ENCODE data around the gene TEFM. TPM values are rescaled to one million over a fixed set of nuclear protein-coding genes. Genes with fewer than 3 reads are reported as not detected.
A peak's percentile ranks its signal among the peaks of the same experiment; 100 is the strongest.

Gene TEFM
- total RNA-seq, 1 donor from 2014 or later, result 4.7 TPM

DNA sequence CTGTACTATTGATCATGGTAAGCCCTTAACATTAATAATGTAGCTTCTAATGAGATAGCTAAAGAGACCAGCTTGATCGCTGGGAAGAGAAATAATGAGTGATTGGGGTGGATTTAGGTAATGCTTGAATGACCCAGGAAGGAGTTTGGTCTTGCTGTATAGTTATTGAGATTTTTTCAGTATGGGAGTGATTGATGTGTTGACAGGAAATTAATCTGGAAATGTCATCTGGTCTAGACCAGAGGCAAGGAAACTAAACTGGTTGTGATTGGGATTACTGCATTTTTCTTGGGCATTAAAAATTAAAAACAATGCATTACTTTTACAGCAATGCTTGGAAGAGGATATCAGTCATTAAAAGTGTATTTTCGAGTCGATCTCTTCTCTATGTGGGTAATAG lies 11.8 kb downstream of the TEFM start:
- TF ChIP-seq, protein P1, sequence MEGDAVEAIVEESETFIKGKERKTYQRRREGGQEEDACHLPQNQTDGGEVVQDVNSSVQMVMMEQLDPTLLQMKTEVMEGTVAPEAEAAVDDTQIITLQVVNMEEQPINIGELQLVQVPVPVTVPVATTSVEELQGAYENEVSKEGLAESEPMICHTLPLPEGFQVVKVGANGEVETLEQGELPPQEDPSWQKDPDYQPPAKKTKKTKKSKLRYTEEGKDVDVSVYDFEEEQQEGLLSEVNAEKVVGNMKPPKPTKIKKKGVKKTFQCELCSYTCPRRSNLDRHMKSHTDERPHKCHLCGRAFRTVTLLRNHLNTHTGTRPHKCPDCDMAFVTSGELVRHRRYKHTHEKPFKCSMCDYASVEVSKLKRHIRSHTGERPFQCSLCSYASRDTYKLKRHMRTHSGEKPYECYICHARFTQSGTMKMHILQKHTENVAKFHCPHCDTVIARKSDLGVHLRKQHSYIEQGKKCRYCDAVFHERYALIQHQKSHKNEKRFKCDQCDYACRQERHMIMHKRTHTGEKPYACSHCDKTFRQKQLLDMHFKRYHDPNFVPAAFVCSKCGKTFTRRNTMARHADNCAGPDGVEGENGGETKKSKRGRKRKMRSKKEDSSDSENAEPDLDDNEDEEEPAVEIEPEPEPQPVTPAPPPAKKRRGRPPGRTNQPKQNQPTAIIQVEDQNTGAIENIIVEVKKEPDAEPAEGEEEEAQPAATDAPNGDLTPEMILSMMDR (IDR thresholded peaks at IDR 0.05; ENCODE audit: insufficient read depth, low read length, severe bottlenecking), result no peak
- no peaks in the 10 kb centered on the region for H3K36me3 ChIP-seq (ENCODE audit: control insufficient read depth, insufficient read depth, low read length)
- no peak overlapping the region for H3K4me3 ChIP-seq (ENCODE audit: low read depth, low read length)
- no peaks in the 10 kb centered on the region for H3K27me3 ChIP-seq (ENCODE audit: control insufficient read depth, insufficient read depth, low read length)
- DNase-seq (ENCODE audit: low read depth), result no peak
- FAIRE-seq, result no peak

- TF ChIP-seq, protein P1 (IDR thresholded peaks at IDR 0.05; ENCODE audit: insufficient read depth, low read length, severe bottlenecking), result no peak
- no peak for FAIRE-seq
These were observed 19.9 kb downstream of the TEFM start for GRCh38 chr17:30886187-30886586.

GRCh38 chr17:30869005-30869404 lies 37.0 kb downstream of the TEFM start:
- DNase-seq (ENCODE audit: low read depth), result no peak
- Histone ChIP-seq H3K27me3 (ENCODE audit: control insufficient read depth, insufficient read depth, low read length) (no peaks in the 10 kb centered on the region), H3K36me3 (ENCODE audit: control insufficient read depth, insufficient read depth, low read length) (no peaks in the 10 kb centered on the region), H3K4me3 (ENCODE audit: low read depth, low read length) (no peak overlapping the region)
- FAIRE-seq, result no peak
- TF ChIP-seq, protein P1 (IDR thresholded peaks at IDR 0.05; ENCODE audit: insufficient read depth, low read length, severe bottlenecking), result no peak

More at GRCh38 chr17:30886187-30886586, 19.9 kb downstream of the TEFM start:
- DNase-seq (ENCODE audit: low read depth), result no peak
- no peaks in the 10 kb centered on the region for H3K36me3 ChIP-seq (ENCODE audit: control insufficient read depth, insufficient read depth, low read length)
- no peak overlapping the region for H3K4me3 ChIP-seq (ENCODE audit: low read depth, low read length)
- no peaks in the 10 kb centered on the region for H3K27me3 ChIP-seq (ENCODE audit: control insufficient read depth, insufficient read depth, low read length)

DNA sequence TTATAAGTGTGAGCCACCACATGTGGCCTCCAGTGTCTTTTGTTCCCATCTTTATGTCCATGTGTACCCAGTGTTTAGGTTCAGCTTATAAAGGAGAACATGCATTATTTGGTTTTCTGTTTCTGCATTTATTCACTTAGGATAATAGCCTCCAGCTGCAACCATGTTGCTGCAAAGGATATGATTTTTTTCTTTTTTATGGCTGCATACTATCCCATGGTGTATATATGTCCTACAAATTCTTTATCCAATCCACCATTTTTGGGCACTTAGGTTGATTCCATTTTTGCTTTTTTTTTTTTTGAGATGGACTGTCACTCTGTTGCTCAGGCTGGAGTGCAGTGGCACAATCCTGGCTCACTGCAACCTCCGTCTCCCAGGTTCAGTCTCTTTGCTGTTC lies 41.4 kb downstream of the TEFM start:
- no peak overlapping the region for H3K4me3 ChIP-seq (ENCODE audit: low read depth, low read length)
- TF ChIP-seq, protein P1 (IDR thresholded peaks at IDR 0.05; ENCODE audit: insufficient read depth, low read length, severe bottlenecking), result no peak
- H3K27me3 ChIP-seq (ENCODE audit: control insufficient read depth, insufficient read depth, low read length), result no peaks in the 10 kb centered on the region
- no peak for FAIRE-seq
- H3K36me3 ChIP-seq (ENCODE audit: control insufficient read depth, insufficient read depth, low read length), result no peaks in the 10 kb centered on the region
- no peak for DNase-seq (ENCODE audit: low read depth)

GRCh38 chr17:30858556-30859250 lies 47.3 kb downstream of the TEFM start:
- TF ChIP-seq, protein P1 (IDR thresholded peaks at IDR 0.05; ENCODE audit: insufficient read depth, low read length, severe bottlenecking), result no peak
- Histone ChIP-seq H3K4me3 (ENCODE audit: low read depth, low read length) (no peak overlapping the region), H3K36me3 (ENCODE audit: control insufficient read depth, insufficient read depth, low read length) (no peaks in the 10 kb centered on the region), H3K27me3 (ENCODE audit: control insufficient read depth, insufficient read depth, low read length) (no peaks in the 10 kb centered on the region)
- DNase-seq (ENCODE audit: low read depth) (peak; percentile 20), FAIRE-seq (no peak)

DNA sequence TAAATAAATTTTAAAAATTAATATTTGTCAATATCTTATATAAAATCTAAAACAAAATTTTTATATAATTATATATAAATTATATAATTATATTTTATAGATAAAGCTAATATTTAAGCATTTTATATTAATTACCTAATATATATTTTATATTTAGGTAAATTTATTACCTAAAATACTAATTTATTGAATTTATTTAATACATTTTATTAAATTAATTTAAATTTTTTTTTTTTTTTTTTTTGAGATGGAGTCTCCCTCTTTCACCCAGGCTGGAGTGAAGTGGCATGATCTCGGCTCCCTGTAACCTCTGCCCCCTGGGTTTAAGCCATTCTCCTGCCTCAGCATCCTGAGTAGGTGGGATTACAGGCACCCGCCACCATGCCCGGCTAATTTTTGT lies 51.9 kb downstream of the TEFM start:
- TF ChIP-seq, protein P1 (IDR thresholded peaks at IDR 0.05; ENCODE audit: insufficient read depth, low read length, severe bottlenecking), result no peak
- Histone ChIP-seq H3K36me3 (ENCODE audit: control insufficient read depth, insufficient read depth, low read length) (no peaks in the 10 kb centered on the region), H3K27me3 (ENCODE audit: control insufficient read depth, insufficient read depth, low read length) (no peaks in the 10 kb centered on the region), H3K4me3 (ENCODE audit: low read depth, low read length) (no peak overlapping the region)
- FAIRE-seq, result no peak
- DNase-seq (ENCODE audit: low read depth), result no peak
